CD4-positive, alpha-beta T cell (primary cell): ENCODE results near the gene DCAF8. TPM values are rescaled to one million over a fixed set of nuclear protein-coding genes. Genes with fewer than 3 reads are reported as not detected.

ENCODE experiments used
- ATAC-seq: fragments of 200-7000 bp; cut with Tn5 transposase; one replicate; pipeline ENCODE4 v1.10.0; 2022; ENCODE audit warnings: mild to moderate bottlenecking; ENCODE audit not compliant: poor library complexity
- CTCF ChIA-PET: fragments of 350-600 bp; sonication (Branson Sonifier 250); formaldehyde crosslinking; loops from one replicate; lab custom pipeline; 2021; ENCODE audit warnings: antibody characterized with exemption, inconsistent platforms; lab: Charles Lee
- POLR2A ChIA-PET: fragments of 350-600 bp; sonication (Branson Sonifier 250); formaldehyde crosslinking; loops from one replicate; lab custom pipeline; 2021; ENCODE audit warnings: antibody characterized with exemption, inconsistent platforms; lab: Charles Lee
- DNase-seq, 14 experiments: peaks; one replicate each; pipeline ENCODE4 v3.0.0-alpha.2; 2013 to 2020; ENCODE audit warnings: mixed read lengths in 2 of 14
- H3K27ac ChIP-seq, 2 donors: one replicate each; pipeline versions ENCODE4 v1.5.1 to v1.7.0; 2013; ENCODE audit warnings: low read length in 2 of 2, low read depth in 1 of 2, mild to moderate bottlenecking in 1 of 2
- H3K27me3 ChIP-seq, 2 experiments: 1 replicate in 1 of 2; 2 replicates in 1 of 2; pipeline versions ENCODE4 v1.6.1 to v1.7.0; 2013; ENCODE audit warnings: low read length in 2 of 2, control low read depth in 1 of 2, mild to moderate bottlenecking in 1 of 2, moderate library complexity in 1 of 2; ENCODE audit not compliant: insufficient read depth in 2 of 2, control insufficient read depth in 1 of 2
- H3K36me3 ChIP-seq: one replicate; pipeline ENCODE4 v1.6.1; 2013; ENCODE audit warnings: low read length, control low read depth; ENCODE audit not compliant: insufficient read depth
- H3K4me1 ChIP-seq: one replicate; pipeline ENCODE4 v1.6.1; 2013; ENCODE audit warnings: low read length, control low read depth; ENCODE audit not compliant: insufficient read depth
- H3K4me3 ChIP-seq: one replicate; pipeline ENCODE4 v1.5.1; 2013; ENCODE audit warnings: mild to moderate bottlenecking, low read length, moderate library complexity
- H3K9me3 ChIP-seq, 2 experiments: 1 replicate in 1 of 2; 2 replicates in 1 of 2; pipeline versions ENCODE4 v1.6.1 to v1.7.0; 2013; ENCODE audit warnings: low read length in 2 of 2, mild to moderate bottlenecking in 2 of 2, control low read depth in 1 of 2, moderate library complexity in 1 of 2; ENCODE audit not compliant: control insufficient read depth in 1 of 2, insufficient read depth in 1 of 2
- H3K27ac Mint-ChIP-seq: one replicate; pipeline ENCODE4 v1.8.0; 2020; ENCODE audit warnings: mixed read lengths
- H3K27me3 Mint-ChIP-seq: one replicate; pipeline ENCODE4 v1.8.0; 2021; ENCODE audit warnings: mixed read lengths
- H3K36me3 Mint-ChIP-seq: one replicate; pipeline ENCODE4 v1.8.0; 2021; ENCODE audit warnings: low read depth, mixed read lengths
- H3K4me1 Mint-ChIP-seq: one replicate; pipeline ENCODE4 v1.8.0; 2021; ENCODE audit warnings: low read depth, mixed read lengths
- H3K4me3 Mint-ChIP-seq: one replicate; pipeline ENCODE4 v1.8.0; 2020; ENCODE audit warnings: mild to moderate bottlenecking, mixed read lengths
- H3K9me3 Mint-ChIP-seq: one replicate; pipeline ENCODE4 v1.8.0; 2020; ENCODE audit warnings: mixed read lengths
- CTCF ChIP-seq: fragments of 200-600 bp; IDR thresholded peaks from one replicate; pipeline ENCODE4 v1.8.0; 2022; ENCODE audit warnings: antibody characterized with exemption, mild to moderate bottlenecking
- intact Hi-C, 2 experiments: fragments of 100-400 bp; cut with DNase I in 1 of 2; cut with micrococcal nuclease in 1 of 2; formaldehyde crosslinking; loops; one replicate each; pipeline versions ENCODE4 v1.15.1 to v1.9.0; 2023 to 2025; cut with DNase I, micrococcal nuclease
- total RNA-seq, 174 experiments: library from RNA in 2 of 174; stranded (reverse) in 2 of 174; gene quantifications; one replicate each; pipeline ENCODE4 v1.2.3 and lab custom pipeline; 2021 to 2026

The DCAF8 gene
- total RNA-seq, 2 experiments from 2014 or later = 151 to 154 TPM

GRCh38 chr1:160261556-160261892, 825 bp downstream of the DCAF8 start:
- Histone ChIP-seq H3K4me1 (peaks cover 33% of the 10 kb centered on the region), H3K4me3 (peak overlapping the region; percentile 83), H3K36me3 (no peaks in the 10 kb centered on the region), H3K27me3 (no peaks in the 10 kb centered on the region), H3K9me3 (no peaks in the 10 kb centered on the region), H3K27ac (peak overlapping the region; percentile 98 to 99)
- Mint-ChIP-seq H3K27me3 (no peaks in the 10 kb centered on the region), H3K36me3 (peaks cover 35% of the 10 kb centered on the region), H3K9me3 (no peaks in the 10 kb centered on the region), H3K4me3 (peak overlapping the region; percentile 96), H3K4me1 (peaks cover 59% of the 10 kb centered on the region), H3K27ac (peak overlapping the region; percentile 97)
- intact Hi-C loops = loop anchor here in 1 of 2 experiments (5.0 kb wide), 1 partner anchor 81 kb away; the partner anchor contains the start of genes COPA and NCSTN
- ChIA-PET CTCF (interaction anchor here (1.1 to 6.1 kb wide), 5 partner anchors 9 to 176 kb away, joined by 3 to 28 read pairs (median 7); no protein-coding TSS in a partner anchor), POLR2A (interaction anchor here (1.2 to 6.4 kb wide), 11 partner anchors 10 to 230 kb away, joined by 3 to 73 read pairs (median 15); partner anchors contain the start of genes IGSF8, PEA15, PEX19 and PIGM)
- peak; percentile 45 to 93 (median 64) for DNase-seq
- ATAC-seq = peak; percentile 63
- TF ChIP-seq CTCF = no peak

DNA sequence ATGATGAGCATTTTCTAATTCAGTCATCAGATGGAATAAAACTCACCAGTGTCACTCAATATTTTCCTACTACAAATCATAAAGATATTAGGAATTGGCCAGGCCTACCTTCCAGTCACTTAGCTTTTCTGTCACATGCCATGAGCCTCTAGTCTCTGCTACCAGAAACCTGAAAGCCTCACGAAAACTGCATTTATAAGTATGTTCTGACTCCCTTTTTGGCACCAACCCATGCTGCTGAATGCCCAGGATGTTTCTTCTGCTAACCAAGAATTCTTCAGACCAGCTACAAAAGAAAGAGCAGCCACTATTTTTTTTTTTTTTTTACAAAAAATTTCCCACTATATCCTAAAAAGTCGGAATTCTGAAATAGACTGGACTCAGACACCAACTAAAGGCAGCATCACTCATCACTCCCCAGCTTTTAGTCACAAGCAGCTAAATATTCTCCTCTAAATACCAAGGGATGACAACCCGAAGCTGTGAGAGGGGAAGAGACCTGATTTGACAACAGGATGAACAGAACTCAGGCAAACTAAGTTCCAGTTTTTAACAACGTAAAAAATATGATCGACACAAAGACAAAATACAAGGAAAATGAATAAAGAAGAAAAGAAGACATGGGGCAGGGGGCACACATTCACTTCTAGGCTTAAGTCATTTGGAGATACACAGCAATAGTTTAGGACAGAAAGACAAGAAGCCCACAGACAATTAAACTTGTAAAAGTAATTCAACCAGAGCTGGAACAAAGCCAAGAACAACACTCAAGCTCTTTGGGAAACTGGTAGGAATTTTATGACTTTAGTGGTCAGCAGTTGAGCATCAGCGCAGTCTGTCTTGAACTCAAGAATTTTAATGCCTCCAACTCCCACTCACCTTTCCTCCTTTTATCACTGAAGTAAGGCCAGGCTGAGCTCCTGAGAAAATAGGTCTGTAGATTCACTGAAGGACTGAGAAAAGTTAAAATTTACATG, 1.7 kb downstream of the DCAF8 start:
- H3K4me1 Mint-ChIP-seq = peaks cover 66% of the 10 kb centered on the region
- peak overlapping the region; percentile 83 for H3K4me3 ChIP-seq
- POLR2A ChIA-PET = interaction anchor here (0.9 to 6.4 kb wide), 10 partner anchors 9 to 229 kb away, joined by 3 to 73 read pairs (median 17); partner anchors contain the start of genes IGSF8, PEX19 and PIGM

More for the DNA sequence above, 1.7 kb downstream of the DCAF8 start:
- Mint-ChIP-seq H3K4me3 (peak overlapping the region; percentile 96), H3K36me3 (peaks cover 40% of the 10 kb centered on the region), H3K27me3 (no peaks in the 10 kb centered on the region), H3K27ac (peak overlapping the region; percentile 97), H3K9me3 (no peaks in the 10 kb centered on the region)
- Histone ChIP-seq H3K27me3 (no peaks in the 10 kb centered on the region), H3K27ac (peak overlapping the region; percentile 98 to 99), H3K36me3 (no peaks in the 10 kb centered on the region), H3K9me3 (no peaks in the 10 kb centered on the region), H3K4me1 (peaks cover 33% of the 10 kb centered on the region)
- CTCF ChIA-PET = interaction anchor here (1.1 to 6.1 kb wide), 6 partner anchors 9 to 175 kb away, joined by 3 to 28 read pairs (median 8); partner anchors contain the start of gene PEX19
- no peak for TF ChIP-seq CTCF
- ATAC-seq (no peak), DNase-seq (peak in 3 of 14 experiments; percentile 4 to 34 (median 27))
- intact Hi-C loops = loop anchor here in 1 of 2 experiments (5.0 kb wide), 1 partner anchor 82 kb away; the partner anchor contains the start of genes COPA and NCSTN
